ENCODE data around the gene PPP2R3A. TPM values are rescaled to one million over a fixed set of nuclear protein-coding genes. Genes with fewer than 3 reads are reported as not detected.

PPP2R3A gene
- total and polyA plus RNA-seq, 9 donors: 4.6 to 17.7 (median 12.2) TPM

DNA sequence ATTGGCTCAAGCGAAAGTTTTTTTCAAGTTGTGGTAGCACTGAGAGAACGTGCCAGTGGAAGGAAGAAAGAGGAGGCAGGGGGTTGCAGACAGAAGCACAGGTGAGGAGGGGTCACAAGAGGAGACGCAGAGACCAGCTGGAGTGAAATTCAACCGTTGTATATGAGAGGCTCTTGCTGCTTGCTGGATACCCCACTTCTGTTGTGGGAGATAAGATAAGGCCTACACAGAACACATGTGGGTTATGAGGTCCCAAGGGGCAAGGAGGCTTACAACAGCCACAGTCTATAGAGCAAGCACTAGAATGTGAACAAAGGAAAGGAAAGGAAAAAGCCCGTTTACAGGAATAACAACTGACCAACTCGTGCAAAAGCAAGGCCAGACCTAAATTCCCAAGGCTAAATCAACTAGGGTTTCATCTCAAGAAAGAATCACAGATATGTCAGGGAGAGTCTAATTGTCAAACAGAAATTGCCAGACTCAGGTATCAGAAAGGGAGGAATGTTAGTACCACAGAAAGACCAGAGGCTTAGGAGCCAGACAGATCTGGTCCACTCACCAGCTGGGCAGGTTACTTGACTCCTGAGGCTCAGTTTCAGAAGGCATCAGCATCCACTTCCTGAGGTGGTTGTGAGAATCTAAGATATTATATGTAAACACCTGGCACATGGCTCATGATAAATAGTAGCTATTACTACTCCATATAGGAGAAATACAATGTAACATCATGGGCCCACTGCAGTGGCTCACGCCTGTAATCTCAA, 169.7 kb downstream of the PPP2R3A start:
- intact Hi-C loops (cut with DNase I): no loop called here
- DNase-seq: no peak
- no peak overlapping the region for H3K27ac ChIP-seq
- no peaks in the 10 kb centered on the region for H3K9me3 ChIP-seq
- no peaks in the 10 kb centered on the region for H3K27me3 ChIP-seq
- WGBS, 3 donors: 52 to 54% (median 53%) methylated on average over 7 of the region's 7 CpGs
- TF ChIP-seq EP300 (IDR thresholded peaks at IDR 0.05) (no peak), CTCF (IDR thresholded peaks at IDR 0.05) (no peak), POLR2A (IDR thresholded peaks at IDR 0.05) (no peak)
- H3K4me1 ChIP-seq (ENCODE audit: insufficient read depth): no peaks in the 10 kb centered on the region
- H3K4me3 ChIP-seq: no peak overlapping the region
- H3K36me3 ChIP-seq: no peaks in the 10 kb centered on the region

DNA sequence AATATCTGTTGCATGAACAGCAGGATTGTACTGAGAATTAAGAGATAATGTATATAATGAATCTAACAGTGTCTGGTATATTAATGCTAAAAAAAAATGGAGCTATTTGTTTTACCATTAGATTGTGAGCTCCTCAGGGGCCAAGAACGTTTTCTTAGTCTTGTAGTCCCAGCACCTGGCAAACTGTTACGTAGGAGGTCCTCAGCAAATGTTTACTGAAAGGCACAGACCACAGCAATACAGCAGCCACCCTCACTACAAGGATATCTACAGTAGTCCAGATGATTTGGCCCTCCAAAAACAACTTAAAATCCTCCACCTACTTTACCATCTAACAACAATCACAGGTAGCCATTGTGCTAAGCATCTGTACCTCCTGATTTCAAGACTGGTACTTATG, 170.9 kb downstream of the PPP2R3A start:
- Histone ChIP-seq H3K27ac (no peak overlapping the region), H3K9me3 (no peaks in the 10 kb centered on the region)
- intact Hi-C loops (cut with DNase I): no loop called here

DNA sequence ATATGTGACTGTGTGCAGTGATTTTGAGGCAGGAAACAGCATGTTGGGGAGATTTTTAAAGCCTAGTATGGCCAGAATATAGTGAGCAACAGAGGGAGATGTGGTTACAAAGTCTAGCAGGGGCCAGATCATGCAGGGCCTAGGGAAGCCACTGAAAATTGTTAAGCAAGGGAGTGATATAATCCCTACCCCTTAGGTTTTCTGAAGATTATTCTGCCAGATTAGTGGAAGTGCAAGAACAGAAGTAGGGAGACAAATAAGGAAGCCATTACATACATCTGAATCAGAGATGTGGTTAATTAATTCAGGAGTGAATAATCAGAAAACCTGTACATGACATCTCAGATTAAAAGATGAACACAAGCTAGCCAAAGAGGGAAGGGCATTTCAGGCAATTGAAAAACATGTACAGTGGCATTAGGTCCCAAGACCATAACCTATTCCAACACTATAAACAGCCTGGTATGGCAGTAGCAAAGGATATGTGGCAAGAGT, 175.8 kb downstream of the PPP2R3A start:
- intact Hi-C loops (cut with DNase I): no loop called here
- H3K36me3 ChIP-seq: no peaks in the 10 kb centered on the region
- no peak overlapping the region for H3K4me3 ChIP-seq
- H3K27ac ChIP-seq: no peak overlapping the region
- peaks cover 3% of the 10 kb centered on the region for H3K4me1 ChIP-seq (ENCODE audit: insufficient read depth)
- no peak for DNase-seq
- no peaks in the 10 kb centered on the region for H3K27me3 ChIP-seq
- TF ChIP-seq EP300 (IDR thresholded peaks at IDR 0.05) (no peak), POLR2A (IDR thresholded peaks at IDR 0.05) (no peak), CTCF (IDR thresholded peaks at IDR 0.05) (no peak)
- H3K9me3 ChIP-seq: no peaks in the 10 kb centered on the region

More for the DNA sequence above, 170.9 kb downstream of the PPP2R3A start:
- 48 to 57% (median 49%) methylated on average over 2 of the region's 2 CpGs for WGBS, 3 donors
- H3K27me3 ChIP-seq: no peaks in the 10 kb centered on the region
- DNase-seq: no peak
- no peaks in the 10 kb centered on the region for H3K4me1 ChIP-seq (ENCODE audit: insufficient read depth)
- TF ChIP-seq EP300 (IDR thresholded peaks at IDR 0.05) (no peak), POLR2A (IDR thresholded peaks at IDR 0.05) (no peak), CTCF (IDR thresholded peaks at IDR 0.05) (no peak)
- no peak overlapping the region for H3K4me3 ChIP-seq
- no peaks in the 10 kb centered on the region for H3K36me3 ChIP-seq

DNA sequence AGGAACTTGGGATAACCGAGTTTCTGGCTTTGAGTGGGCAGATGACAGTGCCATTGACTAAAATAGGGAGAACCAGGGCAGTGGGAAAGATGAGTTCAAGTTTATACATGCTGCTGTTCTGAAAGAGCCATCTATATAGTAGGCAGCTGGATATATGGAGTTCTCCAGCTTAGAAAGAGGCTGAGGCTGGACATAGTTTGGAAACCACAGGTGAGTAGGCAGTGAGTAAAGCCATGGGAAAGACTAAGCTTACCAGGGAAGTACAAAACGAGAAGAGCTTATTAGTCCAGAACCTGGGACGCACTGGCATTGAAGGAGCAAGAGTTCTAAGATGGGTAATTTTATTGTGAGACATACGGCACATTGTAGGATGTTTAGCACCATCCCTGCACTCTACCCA, 176.4 kb downstream of the PPP2R3A start:
- intact Hi-C loops (cut with DNase I): no loop called here
- no peaks in the 10 kb centered on the region for H3K9me3 ChIP-seq
- WGBS, 3 donors: 89 to 93% (median 92%) methylated on average over 4 of the region's 4 CpGs
- H3K27ac ChIP-seq: no peak overlapping the region
- no peaks in the 10 kb centered on the region for H3K27me3 ChIP-seq
- H3K36me3 ChIP-seq: no peaks in the 10 kb centered on the region
- TF ChIP-seq EP300 (IDR thresholded peaks at IDR 0.05): no peak
- TF ChIP-seq CTCF (IDR thresholded peaks at IDR 0.05): no peak
- TF ChIP-seq POLR2A (IDR thresholded peaks at IDR 0.05): no peak
- no peak overlapping the region for H3K4me3 ChIP-seq
- peaks cover 3% of the 10 kb centered on the region for H3K4me1 ChIP-seq (ENCODE audit: insufficient read depth)
- no peak for DNase-seq

All from ovary (tissue), 9 donors.